ENCODE data around the gene GOLT1A. TPM values are rescaled to one million over a fixed set of nuclear protein-coding genes. Genes with fewer than 3 reads are reported as not detected.

The GOLT1A gene
- total RNA-seq, 1 experiment from 2014 or later = not detected

DNA sequence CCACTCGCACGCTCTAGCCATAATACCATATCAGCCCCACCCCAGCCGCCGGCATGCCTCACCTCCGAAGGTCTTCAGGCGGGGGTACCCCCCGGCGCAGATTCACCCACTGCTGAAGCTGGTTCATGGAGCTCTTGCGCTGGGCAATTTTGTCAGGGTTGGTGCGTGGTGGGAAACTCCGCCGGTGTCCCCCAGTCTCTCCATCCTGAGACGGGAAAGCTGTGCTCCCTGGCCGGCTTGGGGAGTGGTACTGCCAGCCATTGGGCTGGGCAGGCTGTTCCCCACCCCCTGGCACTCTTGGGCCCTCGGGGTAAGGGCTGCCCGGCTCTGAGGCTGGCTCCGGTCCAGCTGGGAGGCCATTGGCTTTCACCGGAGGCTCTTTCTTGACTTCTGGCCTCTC is 45.4 kb upstream of the GOLT1A start:
- Histone ChIP-seq H3K36me3 (ENCODE audit: insufficient read depth, low read length) (no peaks in the 10 kb centered on the region), H3K9ac (ENCODE audit: low read length) (no peak overlapping the region), H3K4me3 (ENCODE audit: low read length) (no peak overlapping the region), H3K9me3 (ENCODE audit: low read length) (no peaks in the 10 kb centered on the region), H2AFZ (ENCODE audit: low read length) (no peak overlapping the region), H3K27me3 (ENCODE audit: low read length) (no peaks in the 10 kb centered on the region), H3K79me2 (ENCODE audit: low read length) (no peaks in the 10 kb centered on the region), H3K9me2 (replicated peaks; ENCODE audit: insufficient read depth, low read length) (no peaks in the 10 kb centered on the region), H3K4me2 (ENCODE audit: low read depth, low read length, poor library complexity, severe bottlenecking) (no peak overlapping the region), H4K20me1 (ENCODE audit: insufficient read depth, low read depth, low read length) (no peaks in the 10 kb centered on the region), H3K4me1 (ENCODE audit: low read length) (no peaks in the 10 kb centered on the region), H3K27ac (ENCODE audit: low read length) (no peak overlapping the region)
- no peak for DNase-seq

GRCh38 chr1:204258213-204259115 is 44.7 kb upstream of the GOLT1A start:
- Histone ChIP-seq H3K4me3 (ENCODE audit: low read length) (no peak overlapping the region), H3K79me2 (ENCODE audit: low read length) (no peaks in the 10 kb centered on the region), H3K27ac (ENCODE audit: low read length) (no peak overlapping the region), H3K9me3 (ENCODE audit: low read length) (no peaks in the 10 kb centered on the region), H3K4me1 (ENCODE audit: low read length) (no peaks in the 10 kb centered on the region), H3K36me3 (ENCODE audit: insufficient read depth, low read length) (no peaks in the 10 kb centered on the region), H4K20me1 (ENCODE audit: insufficient read depth, low read depth, low read length) (no peaks in the 10 kb centered on the region), H3K27me3 (ENCODE audit: low read length) (no peaks in the 10 kb centered on the region), H3K4me2 (ENCODE audit: low read depth, low read length, poor library complexity, severe bottlenecking) (no peak overlapping the region), H3K9ac (ENCODE audit: low read length) (no peak overlapping the region), H3K9me2 (replicated peaks; ENCODE audit: insufficient read depth, low read length) (no peaks in the 10 kb centered on the region), H2AFZ (ENCODE audit: low read length) (no peak overlapping the region)
- peak; percentile 56 for DNase-seq

GRCh38 chr1:204257446-204257845 is 43.7 kb upstream of the GOLT1A start:
- DNase-seq = no peak
- Histone ChIP-seq H3K4me2 (ENCODE audit: low read depth, low read length, poor library complexity, severe bottlenecking) (no peak overlapping the region), H3K9me2 (replicated peaks; ENCODE audit: insufficient read depth, low read length) (no peaks in the 10 kb centered on the region), H3K9ac (ENCODE audit: low read length) (no peak overlapping the region), H3K9me3 (ENCODE audit: low read length) (no peaks in the 10 kb centered on the region), H4K20me1 (ENCODE audit: insufficient read depth, low read depth, low read length) (no peaks in the 10 kb centered on the region), H3K4me1 (ENCODE audit: low read length) (no peaks in the 10 kb centered on the region), H3K27me3 (ENCODE audit: low read length) (no peaks in the 10 kb centered on the region), H3K79me2 (ENCODE audit: low read length) (no peaks in the 10 kb centered on the region), H3K36me3 (ENCODE audit: insufficient read depth, low read length) (no peaks in the 10 kb centered on the region), H3K27ac (ENCODE audit: low read length) (no peak overlapping the region), H3K4me3 (ENCODE audit: low read length) (no peak overlapping the region), H2AFZ (ENCODE audit: low read length) (no peak overlapping the region)

DNA sequence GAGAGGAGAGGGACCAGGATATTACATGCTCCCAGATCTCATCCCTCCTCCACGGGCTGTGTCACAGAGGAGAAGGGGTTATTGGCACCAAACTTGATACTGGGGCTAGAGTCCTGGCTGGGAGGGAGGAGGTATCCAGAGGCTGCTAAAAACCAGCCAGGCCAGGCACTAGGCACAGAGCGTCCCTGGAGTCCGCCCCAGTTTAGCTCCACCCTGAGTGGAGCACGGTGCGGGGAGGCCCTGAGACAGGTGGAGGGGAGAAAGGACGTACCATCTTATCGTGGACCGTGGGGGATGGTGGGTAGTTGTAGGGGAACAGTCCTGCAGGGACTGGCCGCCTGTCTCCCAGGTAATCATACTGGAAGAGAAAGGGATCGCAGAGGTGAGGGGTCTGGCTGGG is 42.7 kb upstream of the GOLT1A start:
- Histone ChIP-seq H3K36me3 (ENCODE audit: insufficient read depth, low read length) (no peaks in the 10 kb centered on the region), H3K27me3 (ENCODE audit: low read length) (no peaks in the 10 kb centered on the region), H3K4me1 (ENCODE audit: low read length) (no peaks in the 10 kb centered on the region), H3K79me2 (ENCODE audit: low read length) (no peaks in the 10 kb centered on the region), H3K27ac (ENCODE audit: low read length) (no peak overlapping the region), H3K9ac (ENCODE audit: low read length) (no peak overlapping the region), H4K20me1 (ENCODE audit: insufficient read depth, low read depth, low read length) (no peaks in the 10 kb centered on the region), H3K4me3 (ENCODE audit: low read length) (no peak overlapping the region), H3K4me2 (ENCODE audit: low read depth, low read length, poor library complexity, severe bottlenecking) (no peak overlapping the region), H2AFZ (ENCODE audit: low read length) (no peak overlapping the region), H3K9me2 (replicated peaks; ENCODE audit: insufficient read depth, low read length) (no peaks in the 10 kb centered on the region), H3K9me3 (ENCODE audit: low read length) (no peaks in the 10 kb centered on the region)
- no peak for DNase-seq

DNA sequence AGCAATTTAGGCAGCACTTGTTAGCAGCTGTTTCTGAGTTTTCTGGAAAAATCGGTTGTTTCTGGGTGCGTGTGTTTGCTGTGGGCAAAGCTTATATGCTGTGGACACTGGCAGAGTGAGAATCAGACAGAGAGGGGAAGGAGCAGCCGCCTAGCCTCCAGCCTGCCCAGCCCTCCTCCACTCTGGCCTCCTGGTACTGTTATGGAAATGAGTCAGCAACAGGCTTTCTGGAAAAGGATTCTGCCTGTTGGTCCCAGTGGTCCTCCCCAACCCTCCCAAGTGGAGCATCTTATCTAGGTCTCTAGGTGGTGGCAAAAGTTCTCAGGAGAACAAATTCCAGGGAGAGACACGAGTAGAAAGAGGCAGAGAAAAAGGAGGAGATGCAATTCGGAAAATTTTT is 42.2 kb upstream of the GOLT1A start:
- H3K4me1 ChIP-seq (ENCODE audit: low read length) = no peaks in the 10 kb centered on the region
- H3K36me3 ChIP-seq (ENCODE audit: insufficient read depth, low read length) = no peaks in the 10 kb centered on the region
- no peak overlapping the region for H3K4me2 ChIP-seq (ENCODE audit: low read depth, low read length, poor library complexity, severe bottlenecking)
- H3K9me3 ChIP-seq (ENCODE audit: low read length) = no peaks in the 10 kb centered on the region
- no peaks in the 10 kb centered on the region for H4K20me1 ChIP-seq (ENCODE audit: insufficient read depth, low read depth, low read length)
- H3K9ac ChIP-seq (ENCODE audit: low read length) = no peak overlapping the region
- no peaks in the 10 kb centered on the region for H3K9me2 ChIP-seq (replicated peaks; ENCODE audit: insufficient read depth, low read length)
- H3K27me3 ChIP-seq (ENCODE audit: low read length) = no peaks in the 10 kb centered on the region
- no peak for DNase-seq
- no peak overlapping the region for H3K27ac ChIP-seq (ENCODE audit: low read length)
- no peak overlapping the region for H3K4me3 ChIP-seq (ENCODE audit: low read length)
- H3K79me2 ChIP-seq (ENCODE audit: low read length) = no peaks in the 10 kb centered on the region
- no peak overlapping the region for H2AFZ ChIP-seq (ENCODE audit: low read length)

DNA sequence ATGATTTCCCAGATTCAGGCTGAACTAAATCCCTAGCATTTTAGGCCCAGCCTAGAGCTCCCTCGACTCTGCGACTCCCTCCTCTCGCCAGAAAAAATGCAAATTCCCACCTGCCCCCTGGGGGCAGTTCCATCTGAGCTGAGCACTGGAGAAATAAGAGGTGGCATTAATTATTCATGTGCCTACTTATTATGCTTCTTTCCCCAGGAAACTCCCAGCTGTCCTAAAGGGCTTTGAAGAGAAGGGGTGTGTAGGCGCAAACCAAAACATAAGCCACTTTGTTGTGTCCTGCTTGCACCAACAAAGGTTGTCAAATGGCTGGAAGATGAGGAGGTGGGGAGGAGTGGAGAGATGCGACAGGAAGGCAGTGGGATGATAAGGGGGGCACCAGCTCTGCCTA is 41.4 kb upstream of the GOLT1A start:
- no peaks in the 10 kb centered on the region for H3K4me1 ChIP-seq (ENCODE audit: low read length)
- H3K9ac ChIP-seq (ENCODE audit: low read length) = no peak overlapping the region
- H3K9me2 ChIP-seq (replicated peaks; ENCODE audit: insufficient read depth, low read length) = no peaks in the 10 kb centered on the region

DNA sequence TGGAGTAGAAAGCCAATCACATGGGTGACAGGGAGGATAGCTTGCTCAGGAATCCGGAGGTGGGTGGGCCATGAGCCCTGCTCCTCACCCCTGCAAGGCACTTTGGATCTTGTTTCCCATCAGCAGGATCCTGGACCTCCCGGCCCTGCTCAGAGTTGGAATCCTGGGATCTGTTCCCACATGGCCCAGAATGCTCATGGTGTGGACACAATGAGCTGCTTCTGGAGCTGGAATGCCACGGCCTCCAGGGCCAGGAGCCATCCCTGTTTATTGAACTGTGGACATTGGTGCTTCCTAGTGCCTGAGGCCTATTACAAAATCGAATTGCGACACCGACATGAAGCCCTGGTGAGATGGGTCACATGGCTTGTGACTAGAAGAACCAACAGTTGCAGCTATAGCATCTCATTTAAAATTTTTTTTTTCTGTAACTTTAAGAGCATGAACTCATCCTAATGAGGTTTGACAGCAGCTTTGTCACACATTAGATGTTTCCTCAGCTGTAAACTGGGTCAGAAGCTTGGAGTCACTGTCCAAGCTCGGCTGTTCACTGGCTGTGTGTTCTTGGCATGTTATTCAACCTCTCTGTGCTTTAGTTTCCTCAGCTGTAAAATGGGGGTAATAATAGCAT is 40.4 kb upstream of the GOLT1A start:
- no peak overlapping the region for H3K27ac ChIP-seq (ENCODE audit: low read length)
- H3K4me3 ChIP-seq (ENCODE audit: low read length) = no peak overlapping the region
- no peak for DNase-seq
- H3K9me2 ChIP-seq (replicated peaks; ENCODE audit: insufficient read depth, low read length) = no peaks in the 10 kb centered on the region
- no peaks in the 10 kb centered on the region for H3K4me1 ChIP-seq (ENCODE audit: low read length)
- H3K9me3 ChIP-seq (ENCODE audit: low read length) = no peaks in the 10 kb centered on the region
- no peak overlapping the region for H2AFZ ChIP-seq (ENCODE audit: low read length)
- H3K9ac ChIP-seq (ENCODE audit: low read length) = no peak overlapping the region
- no peaks in the 10 kb centered on the region for H4K20me1 ChIP-seq (ENCODE audit: insufficient read depth, low read depth, low read length)
- no peaks in the 10 kb centered on the region for H3K79me2 ChIP-seq (ENCODE audit: low read length)
- H3K4me2 ChIP-seq (ENCODE audit: low read depth, low read length, poor library complexity, severe bottlenecking) = no peak overlapping the region
- no peaks in the 10 kb centered on the region for H3K27me3 ChIP-seq (ENCODE audit: low read length)
- H3K36me3 ChIP-seq (ENCODE audit: insufficient read depth, low read length) = no peaks in the 10 kb centered on the region

More for the DNA sequence above, 41.4 kb upstream of the GOLT1A start:
- DNase-seq = no peak
- no peak overlapping the region for H2AFZ ChIP-seq (ENCODE audit: low read length)
- no peaks in the 10 kb centered on the region for H3K79me2 ChIP-seq (ENCODE audit: low read length)
- no peak overlapping the region for H3K27ac ChIP-seq (ENCODE audit: low read length)
- H4K20me1 ChIP-seq (ENCODE audit: insufficient read depth, low read depth, low read length) = no peaks in the 10 kb centered on the region
- H3K36me3 ChIP-seq (ENCODE audit: insufficient read depth, low read length) = no peaks in the 10 kb centered on the region
- no peak overlapping the region for H3K4me3 ChIP-seq (ENCODE audit: low read length)
- no peak overlapping the region for H3K4me2 ChIP-seq (ENCODE audit: low read depth, low read length, poor library complexity, severe bottlenecking)
- H3K27me3 ChIP-seq (ENCODE audit: low read length) = no peaks in the 10 kb centered on the region
- H3K9me3 ChIP-seq (ENCODE audit: low read length) = no peaks in the 10 kb centered on the region

GRCh38 chr1:204251926-204252689 is 38.3 kb upstream of the GOLT1A start:
- no peak overlapping the region for H2AFZ ChIP-seq (ENCODE audit: low read length)
- H3K4me3 ChIP-seq (ENCODE audit: low read length) = no peak overlapping the region
- H3K4me1 ChIP-seq (ENCODE audit: low read length) = no peaks in the 10 kb centered on the region
- H3K9me2 ChIP-seq (replicated peaks; ENCODE audit: insufficient read depth, low read length) = no peaks in the 10 kb centered on the region
- H3K79me2 ChIP-seq (ENCODE audit: low read length) = no peaks in the 10 kb centered on the region
- no peak overlapping the region for H3K27ac ChIP-seq (ENCODE audit: low read length)
- no peak for DNase-seq
- H3K9ac ChIP-seq (ENCODE audit: low read length) = no peak overlapping the region
- H3K4me2 ChIP-seq (ENCODE audit: low read depth, low read length, poor library complexity, severe bottlenecking) = no peak overlapping the region
- no peaks in the 10 kb centered on the region for H3K36me3 ChIP-seq (ENCODE audit: insufficient read depth, low read length)
- no peaks in the 10 kb centered on the region for H3K9me3 ChIP-seq (ENCODE audit: low read length)
- no peaks in the 10 kb centered on the region for H4K20me1 ChIP-seq (ENCODE audit: insufficient read depth, low read depth, low read length)
- H3K27me3 ChIP-seq (ENCODE audit: low read length) = no peaks in the 10 kb centered on the region

Measured in Karpas-422 (cell line).